HCT116 (cell line): ENCODE measurements around the gene ENOX1.

Experiments used
- CBX3 ChIP-seq: IDR thresholded peaks from 2 replicates; pipeline ENCODE4 v1.6.1; 2012; ENCODE audit warnings: low read depth
- CTCF ChIP-seq, 3 experiments: fragments of 200-600 bp in 1 of 3; sonication (generic) in 1 of 3; IDR thresholded peaks in 2 of 3; conservative IDR thresholded peaks in 1 of 3; 2 replicates each; pipeline ENCODE4 v1.5.1; 2012 to 2017; ENCODE audit warnings: low read depth in 2 of 3, low read length in 2 of 3, antibody characterized with exemption in 1 of 3, borderline replicate concordance in 1 of 3, control low read depth in 1 of 3, mild to moderate bottlenecking in 1 of 3, mixed read lengths in 1 of 3, mixed run types in 1 of 3, moderate library complexity in 1 of 3; ENCODE audit not compliant: insufficient read depth in 1 of 3
- EZH2 ChIP-seq: fragments of 200-600 bp; sonication (generic); IDR thresholded peaks from 2 replicates; pipeline ENCODE4 v1.6.1; 2017; ENCODE audit warnings: antibody characterized with exemption, mixed run types
- JUND ChIP-seq: IDR thresholded peaks from 2 replicates; pipeline ENCODE4 v1.6.1; 2012
- POLR2A ChIP-seq: IDR thresholded peaks from 2 replicates; pipeline ENCODE4 v1.7.0; 2011; ENCODE audit warnings: borderline replicate concordance; ENCODE audit not compliant: insufficient read depth, insufficient read length; ENCODE audit errors: extremely low read depth
- POLR2AphosphoS5 ChIP-seq: IDR thresholded peaks from 2 replicates; pipeline ENCODE4 v1.6.1; 2011; ENCODE audit warnings: mild to moderate bottlenecking, low read depth, low read length, moderate library complexity
- SIN3A ChIP-seq: IDR thresholded peaks from 2 replicates; pipeline ENCODE4 v1.6.1; 2012; ENCODE audit warnings: low read depth
- ZBTB33 ChIP-seq: IDR thresholded peaks from 2 replicates; pipeline ENCODE4 v1.6.1; 2011; ENCODE audit warnings: mild to moderate bottlenecking, low read length, moderate library complexity; ENCODE audit not compliant: insufficient replicate concordance; ENCODE audit errors: extremely low read depth
- TF ChIP-seq, protein P1 (sequence below): IDR thresholded peaks from 2 replicates; pipeline ENCODE4 v1.6.1; 2012; ENCODE audit warnings: low read depth

GRCh38 chr13:43411211-43411610 lies 375.6 kb downstream of the ENOX1 start:
- TF ChIP-seq, protein P1, sequence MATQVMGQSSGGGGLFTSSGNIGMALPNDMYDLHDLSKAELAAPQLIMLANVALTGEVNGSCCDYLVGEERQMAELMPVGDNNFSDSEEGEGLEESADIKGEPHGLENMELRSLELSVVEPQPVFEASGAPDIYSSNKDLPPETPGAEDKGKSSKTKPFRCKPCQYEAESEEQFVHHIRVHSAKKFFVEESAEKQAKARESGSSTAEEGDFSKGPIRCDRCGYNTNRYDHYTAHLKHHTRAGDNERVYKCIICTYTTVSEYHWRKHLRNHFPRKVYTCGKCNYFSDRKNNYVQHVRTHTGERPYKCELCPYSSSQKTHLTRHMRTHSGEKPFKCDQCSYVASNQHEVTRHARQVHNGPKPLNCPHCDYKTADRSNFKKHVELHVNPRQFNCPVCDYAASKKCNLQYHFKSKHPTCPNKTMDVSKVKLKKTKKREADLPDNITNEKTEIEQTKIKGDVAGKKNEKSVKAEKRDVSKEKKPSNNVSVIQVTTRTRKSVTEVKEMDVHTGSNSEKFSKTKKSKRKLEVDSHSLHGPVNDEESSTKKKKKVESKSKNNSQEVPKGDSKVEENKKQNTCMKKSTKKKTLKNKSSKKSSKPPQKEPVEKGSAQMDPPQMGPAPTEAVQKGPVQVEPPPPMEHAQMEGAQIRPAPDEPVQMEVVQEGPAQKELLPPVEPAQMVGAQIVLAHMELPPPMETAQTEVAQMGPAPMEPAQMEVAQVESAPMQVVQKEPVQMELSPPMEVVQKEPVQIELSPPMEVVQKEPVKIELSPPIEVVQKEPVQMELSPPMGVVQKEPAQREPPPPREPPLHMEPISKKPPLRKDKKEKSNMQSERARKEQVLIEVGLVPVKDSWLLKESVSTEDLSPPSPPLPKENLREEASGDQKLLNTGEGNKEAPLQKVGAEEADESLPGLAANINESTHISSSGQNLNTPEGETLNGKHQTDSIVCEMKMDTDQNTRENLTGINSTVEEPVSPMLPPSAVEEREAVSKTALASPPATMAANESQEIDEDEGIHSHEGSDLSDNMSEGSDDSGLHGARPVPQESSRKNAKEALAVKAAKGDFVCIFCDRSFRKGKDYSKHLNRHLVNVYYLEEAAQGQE = no peak
- TF ChIP-seq CTCF (IDR thresholded peaks at IDR 0.05 in 2 of 3, conservative IDR thresholded peaks at IDR 0.05 in 1 of 3; ENCODE audit: borderline replicate concordance in 1 of 3, insufficient read depth in 1 of 3, low read depth in 2 of 3, low read length in 2 of 3) (no peak), POLR2A (no peak), ZBTB33 (no peak), EZH2 (no peak), POLR2AphosphoS5 (no peak), SIN3A (no peak), CBX3 (no peak), JUND (no peak)
